GM21381 (cell line): Measurements from ENCODE around the gene TRIM65.
A peak's percentile ranks its signal among the peaks of the same experiment; 100 is the strongest.

Experiments
- ATAC-seq: cut with Tn5 transposase; IDR thresholded peaks from one replicate; pipeline ENCODE4 v1.9.1; 2021; ENCODE audit warnings: mild to moderate bottlenecking, moderate library complexity; ENCODE audit not compliant: unreplicated experiment

The TRIM65 gene

DNA sequence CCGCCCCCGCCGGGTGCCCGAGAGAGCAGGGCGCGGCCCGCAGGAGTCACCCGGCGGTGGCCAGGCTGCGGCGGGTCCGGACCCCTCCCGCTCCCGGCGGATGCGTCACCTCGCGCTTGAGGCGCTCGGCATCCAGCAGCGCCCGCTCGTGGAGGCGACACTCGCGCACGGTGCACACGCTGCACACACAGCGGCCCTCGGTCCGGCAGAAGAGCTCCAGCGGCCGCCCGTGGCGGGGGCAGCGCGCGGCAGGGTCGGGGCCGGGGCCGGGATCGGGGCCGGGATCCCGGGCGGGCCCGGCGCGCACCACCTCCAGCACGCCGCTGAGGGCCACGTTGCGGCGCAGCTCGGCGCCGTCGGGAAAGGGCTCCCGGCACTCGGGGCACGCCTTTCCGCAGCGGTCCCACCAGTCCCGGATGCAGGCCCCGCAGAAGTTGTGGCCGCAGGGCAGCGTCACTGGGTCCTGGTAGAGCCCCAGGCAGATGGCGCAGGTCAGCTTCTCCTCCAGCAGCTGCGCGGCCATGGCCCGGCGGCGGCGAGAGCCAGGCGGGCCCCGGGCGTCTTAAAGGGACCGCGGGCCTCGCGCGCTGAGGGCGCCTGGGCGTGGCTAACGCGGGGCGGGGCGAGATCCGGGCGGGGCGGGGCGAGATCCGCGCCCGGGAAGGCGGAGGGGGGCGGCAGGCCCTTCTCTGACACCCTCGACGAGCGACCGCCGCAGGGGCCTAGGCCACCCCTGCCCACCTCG, at the start of gene TRIM65:
Gene TRIM65 (minus strand): TSS at position 537 of the 745 bp plus-strand sequence. CDS start 14 bp downstream, at position 523.
- peak; percentile 60 for ATAC-seq

GRCh38 chr17:75945211-75945610, 48.5 kb upstream of the TRIM65 start:
- ATAC-seq, result no peak

DNA sequence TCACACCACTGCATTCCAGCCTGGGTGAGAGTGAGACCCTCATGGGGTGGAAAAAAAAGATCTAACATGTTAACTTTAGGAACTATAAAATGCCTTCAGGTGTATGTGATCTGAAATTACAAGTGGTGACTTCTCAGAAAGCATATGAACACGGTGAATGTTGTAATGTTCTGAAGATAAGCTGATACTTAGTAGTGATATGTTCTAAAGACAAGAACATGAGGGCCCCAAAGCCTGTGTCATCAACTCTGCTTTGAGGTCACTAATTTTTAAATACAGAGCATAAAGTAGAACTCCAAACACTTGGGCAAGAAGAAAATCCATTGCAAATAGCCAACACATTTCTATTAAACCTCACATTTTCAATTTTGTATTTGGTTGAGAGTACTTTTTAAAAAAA, 46.7 kb upstream of the TRIM65 start:
- no peak for ATAC-seq

DNA sequence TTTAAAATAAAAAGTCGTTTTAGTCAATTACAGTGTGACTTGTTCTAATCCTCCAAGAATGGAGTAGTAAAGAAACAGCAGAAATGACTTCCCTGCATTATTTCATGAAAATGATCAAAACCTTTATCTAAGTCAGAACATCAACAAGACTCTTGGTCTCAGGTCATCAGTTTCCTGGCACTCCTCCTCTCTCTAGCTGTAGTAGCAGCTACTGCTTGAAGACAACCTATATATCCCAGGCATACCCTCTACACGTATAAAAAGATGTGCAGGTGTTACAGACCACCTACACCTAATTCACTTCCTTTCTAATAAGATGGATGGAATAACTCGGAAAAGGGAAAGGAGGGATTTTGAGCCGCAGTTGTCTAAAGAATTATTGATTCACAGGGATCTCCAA, 45.7 kb upstream of the TRIM65 start:
- ATAC-seq, result no peak

DNA sequence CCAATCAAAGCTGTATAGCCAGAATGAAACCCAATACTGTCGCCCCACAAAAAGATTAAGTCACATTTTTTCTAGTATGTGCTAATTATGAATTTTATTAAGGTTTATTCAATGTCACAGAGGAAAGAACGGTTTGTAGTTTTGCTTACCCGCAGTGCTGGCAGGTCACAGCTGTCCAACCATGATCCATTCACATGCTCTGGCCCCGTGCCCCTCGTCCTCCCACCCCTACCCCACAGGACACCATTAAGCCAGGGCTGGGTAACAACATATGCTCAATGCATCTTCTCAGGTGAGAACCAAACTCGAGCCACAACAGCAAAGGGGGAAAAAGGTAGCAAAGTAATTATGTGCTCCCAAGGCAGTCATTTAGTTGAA, 44.7 kb upstream of the TRIM65 start:
- ATAC-seq, result no peak

DNA sequence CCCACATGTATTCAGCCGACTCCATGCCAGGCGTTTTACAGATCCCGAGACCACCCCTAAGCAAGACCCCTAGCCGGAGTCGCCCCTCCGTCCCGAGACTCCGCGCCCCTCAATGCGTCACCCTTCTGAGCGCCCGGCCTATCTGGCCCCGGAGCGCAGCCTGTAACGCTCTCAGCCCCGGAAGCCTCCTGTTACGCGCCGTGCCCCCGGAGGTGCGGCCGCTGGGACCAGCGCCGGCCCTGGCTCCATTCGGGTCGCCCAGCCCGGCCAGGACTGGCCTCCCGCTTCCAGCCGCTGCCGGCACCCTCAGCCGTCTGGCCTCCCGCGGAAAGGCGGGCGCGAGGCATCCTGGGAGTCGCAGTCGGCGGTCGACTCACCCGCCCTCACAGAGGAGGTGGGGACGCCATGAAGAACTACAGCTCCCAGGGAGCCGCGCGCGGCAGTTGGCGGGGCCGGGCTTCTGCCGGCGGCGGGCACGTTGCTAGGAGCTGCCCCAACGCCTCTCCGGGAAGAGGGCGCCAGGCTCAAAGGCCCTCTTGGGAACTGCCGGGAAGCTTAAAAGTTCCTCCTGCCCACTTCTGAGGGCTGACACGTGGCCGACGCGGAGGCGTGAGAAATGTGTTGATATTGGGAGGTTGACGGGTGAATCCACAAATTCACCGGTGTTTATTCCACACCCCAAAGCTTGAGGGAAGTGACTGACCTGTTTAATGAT, 44.1 kb upstream of the TRIM65 start, which contains the start of gene FBF1:
Gene FBF1 (minus strand): TSS at position 316 of the 715 bp plus-strand sequence. CDS start 2,893 bp downstream, outside the sequence.
- ATAC-seq, result peak; percentile 96

- ATAC-seq, result no peak
These were observed 40.9 kb upstream of the TRIM65 start for GRCh38 chr17:75937652-75938051.

GRCh38 chr17:75933808-75934207, 37.1 kb upstream of the TRIM65 start:
- ATAC-seq, result no peak

GRCh38 chr17:75932852-75933251, 36.1 kb upstream of the TRIM65 start:
- no peak for ATAC-seq

DNA sequence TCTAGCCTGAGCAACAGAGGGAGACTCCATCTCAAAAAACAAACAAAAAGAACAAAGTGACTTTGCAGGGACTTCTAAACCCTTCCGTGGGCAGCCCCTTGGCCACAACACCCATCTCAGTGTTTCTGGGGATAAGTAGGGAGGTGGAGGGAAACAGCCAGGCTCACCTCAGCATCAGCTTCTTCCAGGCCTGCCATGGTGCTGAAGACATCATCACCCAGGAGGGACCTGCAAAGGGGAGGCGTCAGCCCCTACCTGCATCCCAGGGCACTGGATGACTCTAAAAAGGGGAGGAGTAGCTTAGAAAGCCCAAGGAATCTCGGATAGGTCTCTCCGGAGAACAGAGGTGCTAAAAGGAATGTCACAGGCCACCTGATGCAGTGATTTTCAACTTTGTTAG, 34.3 kb upstream of the TRIM65 start:
- ATAC-seq, result no peak

DNA sequence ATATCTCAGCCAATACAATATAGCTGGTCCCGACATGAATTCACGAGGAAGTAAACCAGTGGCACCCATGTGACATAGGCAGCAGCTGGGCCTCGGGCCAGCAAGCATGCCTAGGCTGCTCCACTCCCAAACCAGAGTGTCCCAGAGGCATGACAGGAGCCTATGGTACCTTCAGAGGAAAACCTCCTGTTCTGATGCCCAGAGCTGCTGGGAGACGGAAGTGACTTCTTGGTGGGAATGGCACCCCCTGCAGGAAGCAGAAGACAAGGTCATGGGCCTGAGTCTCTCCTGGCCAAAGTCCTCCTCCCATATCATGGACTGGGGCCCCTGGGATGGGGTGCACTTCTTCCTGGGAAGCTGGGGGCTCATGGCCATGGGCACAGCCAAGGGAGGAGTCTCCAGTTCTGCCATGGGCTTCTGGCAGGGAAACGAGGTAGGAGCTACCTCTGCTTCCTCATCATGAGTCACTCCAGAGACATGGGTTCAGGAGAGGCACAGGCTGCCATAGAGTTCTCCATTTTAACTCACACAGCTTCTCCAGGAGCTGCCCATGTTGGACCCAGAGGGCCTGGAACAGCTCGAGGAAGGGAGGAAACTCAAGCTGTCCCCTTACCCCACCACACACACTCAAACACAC, 30.7 kb upstream of the TRIM65 start:
- ATAC-seq, result no peak

DNA sequence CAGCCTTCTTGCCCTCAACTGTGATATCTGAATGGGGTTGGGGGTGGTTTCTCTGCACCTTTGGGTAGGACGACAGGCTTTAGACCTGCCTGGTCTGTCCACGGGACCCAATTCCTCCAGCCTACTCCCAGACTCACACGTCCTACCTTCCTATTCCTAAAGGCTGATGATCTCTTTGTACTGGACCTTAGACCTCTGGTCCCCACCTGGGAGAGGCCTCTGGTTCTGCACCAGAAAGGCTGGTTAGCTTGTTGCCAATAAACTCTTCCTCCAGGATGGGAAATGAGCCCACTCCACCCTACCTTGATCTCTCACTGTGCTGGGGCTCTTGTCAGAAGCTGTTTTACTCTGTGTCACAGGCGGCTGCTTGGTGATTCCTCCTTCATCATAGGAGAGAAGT, 29.7 kb upstream of the TRIM65 start:
- no peak for ATAC-seq

DNA sequence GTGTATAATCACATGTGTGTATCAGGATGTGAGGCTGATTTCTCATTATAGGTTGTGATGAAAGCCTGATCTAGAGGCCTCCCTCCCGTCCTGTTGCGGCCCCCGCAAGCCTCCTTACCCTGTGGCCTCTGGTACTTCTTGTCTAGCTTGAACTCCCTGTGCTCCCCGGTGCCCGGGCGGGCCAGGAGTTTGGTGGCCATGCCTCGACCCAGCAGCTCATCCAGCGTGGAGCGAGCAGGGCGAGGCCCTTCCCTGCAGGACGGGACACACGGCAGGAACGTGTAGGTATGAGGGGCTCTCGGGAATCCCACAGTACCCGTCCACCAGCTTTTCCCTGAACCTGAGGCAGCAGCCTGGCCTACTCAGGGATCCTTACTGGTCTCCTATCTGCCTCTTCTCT, 29.2 kb upstream of the TRIM65 start:
- no peak for ATAC-seq

DNA sequence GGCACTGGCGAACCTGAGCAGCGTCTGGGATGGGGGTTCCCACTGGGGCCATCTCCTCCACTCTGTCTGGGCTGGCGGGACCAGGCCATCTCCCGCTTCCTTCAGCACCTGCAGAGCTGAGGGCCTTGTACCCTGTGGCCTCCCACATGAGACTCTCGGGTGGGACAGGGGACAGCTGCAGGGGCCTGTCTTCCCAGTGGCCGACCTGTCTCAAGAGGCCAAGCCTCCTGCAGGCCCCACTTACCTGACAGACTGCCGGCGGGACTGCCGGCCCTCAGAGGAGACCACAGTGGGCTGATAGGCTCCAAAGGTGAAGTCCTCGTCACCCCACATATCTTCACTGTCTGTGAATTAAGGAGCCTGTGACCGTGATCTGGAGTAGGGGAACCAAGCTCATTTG, 28.4 kb upstream of the TRIM65 start:
- no peak for ATAC-seq

- ATAC-seq, result no peak
These were observed 26.5 kb upstream of the TRIM65 start for GRCh38 chr17:75922963-75923874.

- ATAC-seq, result no peak
These were observed 25.6 kb upstream of the TRIM65 start for GRCh38 chr17:75922173-75922961.

- no peak for ATAC-seq
These were observed 24.8 kb upstream of the TRIM65 start for GRCh38 chr17:75921596-75921995.

DNA sequence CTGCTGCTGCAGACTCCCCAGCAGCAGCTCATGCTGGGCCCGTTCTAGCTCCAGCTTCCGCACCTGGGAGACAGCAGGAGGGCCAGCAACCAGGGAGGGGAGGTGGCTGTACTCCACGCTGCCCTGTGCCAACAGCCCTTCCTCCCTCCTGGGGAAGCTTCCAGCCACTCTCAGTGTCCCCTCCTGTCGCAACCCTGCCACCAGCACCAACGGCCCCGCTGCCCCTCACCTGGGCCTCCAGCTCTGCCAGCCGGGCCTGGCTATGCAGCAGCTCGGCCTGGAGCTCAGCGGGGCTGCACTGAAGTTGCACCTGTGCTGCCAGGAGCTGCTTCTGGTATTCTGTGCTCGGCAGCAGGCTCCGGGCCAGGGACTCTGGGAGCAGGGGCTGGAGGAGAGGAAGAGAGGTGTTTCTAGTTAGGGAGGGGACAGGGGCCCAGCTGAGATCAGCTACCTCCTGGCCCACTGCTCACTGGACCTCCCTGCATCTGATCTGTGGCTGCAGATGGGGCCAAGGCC, 23.4 kb upstream of the TRIM65 start:
- no peak for ATAC-seq

- no peak for ATAC-seq
These were observed 22.9 kb upstream of the TRIM65 start for GRCh38 chr17:75919611-75920010.

GRCh38 chr17:75917917-75918445, 21.2 kb upstream of the TRIM65 start:
- ATAC-seq, result no peak
